ENCODE results near the gene CES4A.
A peak's percentile ranks its signal among the peaks of the same experiment; 100 is the strongest.
"Not testable (repeated sequence)": the region's sequence is repeated elsewhere in the genome, so short reads cannot be mapped to it uniquely, and the experiment has no call there.

CES4A gene

GRCh38 chr16:66988197-66988788 is at the start of gene CES4A:
Gene CES4A (plus strand): TSS chr16:66988589. CDS start chr16:66988773, 184 bp downstream.
- DNase-seq: peak; percentile 48

- no peak for DNase-seq
Observed at GRCh38 chr16:66939366-66939765, 49.0 kb upstream of the CES4A start.

- no peak for DNase-seq
Observed at GRCh38 chr16:66940236-66940635, 48.2 kb upstream of the CES4A start.

DNA sequence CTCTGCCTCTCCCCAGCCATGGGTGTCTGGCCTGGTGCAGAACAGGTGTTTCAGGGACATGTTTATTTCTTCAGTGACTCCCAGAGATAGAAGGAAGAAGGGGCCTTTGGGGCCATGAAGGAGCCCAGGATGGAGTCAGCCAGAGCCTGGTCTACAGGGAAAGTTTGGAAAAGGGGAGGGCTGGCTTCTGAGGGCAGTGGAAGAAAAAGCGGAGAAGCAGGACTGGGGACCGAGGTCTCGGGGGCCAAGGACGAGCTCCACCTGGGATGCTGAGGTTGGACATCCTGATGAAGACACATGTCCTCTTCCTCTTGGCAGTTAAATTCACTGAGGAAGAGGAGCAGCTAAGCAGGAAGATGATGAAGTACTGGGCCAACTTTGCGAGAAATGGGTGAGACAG is 45.4 kb upstream of the CES4A start:
- DNase-seq: no peak

- DNase-seq: no peak
Observed at GRCh38 chr16:66943426-66944053, 44.8 kb upstream of the CES4A start.

- no peak for DNase-seq
Observed at GRCh38 chr16:66944054-66944441, 44.3 kb upstream of the CES4A start.

DNA sequence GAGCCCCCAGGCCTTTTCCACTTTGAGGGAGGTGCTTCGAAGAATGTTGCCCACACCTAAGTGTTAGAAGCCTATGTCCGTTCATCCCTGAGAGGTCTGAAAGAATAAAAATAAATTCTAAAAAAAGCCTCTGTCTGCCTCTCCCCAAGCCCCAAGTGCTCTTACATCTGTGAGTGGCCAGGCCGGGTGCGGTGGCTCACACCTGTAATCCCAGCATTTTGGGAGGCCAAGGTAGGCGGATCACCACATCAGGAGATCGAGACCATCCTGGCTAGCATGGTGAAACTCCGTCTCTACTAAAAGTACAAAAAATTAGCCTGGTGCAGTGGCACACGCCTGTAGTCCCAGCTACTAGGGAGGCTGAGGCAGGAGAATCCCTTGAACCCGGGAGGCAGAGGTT is 43.4 kb upstream of the CES4A start:
- DNase-seq: not testable (repeated sequence)

GRCh38 chr16:66945939-66946338 is 42.5 kb upstream of the CES4A start:
- DNase-seq: no peak

- no peak for DNase-seq
Observed at GRCh38 chr16:66946541-66946940, 41.8 kb upstream of the CES4A start.

- no peak for DNase-seq
Observed at GRCh38 chr16:66946974-66947301, 41.5 kb upstream of the CES4A start.

DNA sequence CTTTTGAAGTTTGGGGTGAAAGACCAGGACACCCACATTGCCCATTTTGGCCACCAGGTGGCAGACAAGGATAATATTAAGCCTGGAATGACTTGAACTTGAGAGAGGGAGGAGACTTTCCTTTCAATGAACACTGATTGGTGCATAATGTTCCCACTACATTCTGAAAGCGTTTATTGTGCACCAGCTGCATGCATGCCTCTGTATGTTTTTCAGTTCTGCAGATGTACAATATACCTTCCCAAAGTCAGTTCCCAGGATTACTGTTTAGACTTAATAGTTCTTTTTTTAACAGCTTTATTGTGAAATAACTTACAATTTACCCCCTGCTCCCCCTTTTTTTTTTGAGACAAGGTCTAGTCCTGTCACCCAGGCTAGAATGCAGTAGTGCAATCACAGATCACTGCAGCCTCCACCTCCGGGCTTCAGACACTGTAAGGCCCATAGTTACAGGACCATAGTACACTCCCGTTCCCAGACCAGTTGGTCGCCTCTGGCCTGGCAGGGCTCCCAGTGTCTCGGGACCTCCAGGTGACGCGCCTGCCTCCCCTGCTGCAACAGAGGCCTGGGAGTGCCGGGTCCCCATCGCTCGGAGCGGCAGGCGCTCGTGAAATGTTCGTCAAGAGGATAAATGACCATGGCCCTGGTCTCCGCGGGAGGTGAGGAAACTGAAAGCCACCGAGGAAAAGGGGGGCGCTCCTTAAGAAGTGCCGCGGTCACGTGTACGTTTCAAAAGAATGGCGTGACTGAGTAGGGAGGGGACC is 40.9 kb upstream of the CES4A start:
- DNase-seq: peak; percentile 88

- DNase-seq: no peak
Observed at GRCh38 chr16:66948134-66948836, 40.1 kb upstream of the CES4A start.

- no peak for DNase-seq
Observed at GRCh38 chr16:66948837-66949225, 39.6 kb upstream of the CES4A start.

GRCh38 chr16:66949472-66949871 is 38.9 kb upstream of the CES4A start:
- no peak for DNase-seq

DNA sequence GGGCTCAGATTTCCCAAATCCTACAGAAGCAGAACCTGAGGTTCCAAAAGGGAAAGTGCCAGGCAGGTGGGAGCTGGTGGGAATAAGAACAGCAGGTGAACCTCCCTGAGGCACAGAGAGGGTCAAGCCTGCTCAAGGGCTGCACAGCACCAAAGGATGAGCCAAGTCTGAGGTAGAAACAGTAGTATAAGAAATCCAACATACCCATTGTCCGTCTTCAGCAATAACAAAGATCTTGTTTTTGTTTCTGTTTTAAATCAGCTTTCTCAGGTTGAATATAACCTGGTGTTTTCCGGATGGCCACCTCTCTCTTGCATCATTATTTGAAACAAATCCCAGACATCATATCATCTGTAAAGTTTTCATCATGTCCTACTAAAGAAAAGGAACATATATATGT is 38.0 kb upstream of the CES4A start:
- DNase-seq: no peak

DNA sequence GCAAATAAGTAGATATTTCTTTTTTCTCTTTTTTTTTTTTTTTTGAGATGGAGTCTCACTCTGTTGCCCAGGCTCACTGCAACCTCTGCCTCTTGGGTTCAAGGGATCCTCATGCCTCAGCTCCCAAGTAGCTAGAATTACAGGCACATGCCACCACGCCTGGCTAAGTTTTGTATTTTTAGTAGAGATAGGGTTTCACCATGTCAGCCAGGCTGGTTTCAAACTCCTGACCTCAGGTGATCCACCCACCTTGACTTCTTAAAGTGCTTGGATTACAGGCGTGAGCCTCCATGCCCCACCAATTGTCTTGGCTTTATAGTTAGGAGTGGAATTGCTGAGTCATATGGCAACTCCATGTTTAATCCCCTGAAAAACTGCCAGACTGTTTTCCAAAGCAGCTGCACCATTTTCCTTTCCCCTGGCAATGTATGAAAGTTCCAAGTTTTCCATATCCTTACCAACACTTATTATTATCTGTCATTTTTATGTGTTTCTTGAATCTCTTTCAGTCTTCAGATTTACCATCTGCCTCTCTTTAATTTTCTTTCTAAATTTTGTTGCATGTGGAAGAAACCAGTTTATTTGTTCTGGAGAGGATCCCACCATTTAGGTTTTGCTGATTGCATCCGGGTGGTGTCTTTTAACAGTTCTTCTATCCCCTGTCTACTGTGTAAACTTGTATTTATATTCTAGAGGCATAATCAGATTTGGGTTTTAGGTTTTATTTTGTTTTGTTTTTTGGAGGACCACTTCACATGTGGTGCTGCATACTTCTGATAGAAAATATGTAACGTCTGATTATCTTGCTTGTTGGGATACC is 37.2 kb upstream of the CES4A start:
- peak; percentile 71 for DNase-seq

GRCh38 chr16:66952430-66953110 is 35.8 kb upstream of the CES4A start:
- peak; percentile 94 for DNase-seq

DNA sequence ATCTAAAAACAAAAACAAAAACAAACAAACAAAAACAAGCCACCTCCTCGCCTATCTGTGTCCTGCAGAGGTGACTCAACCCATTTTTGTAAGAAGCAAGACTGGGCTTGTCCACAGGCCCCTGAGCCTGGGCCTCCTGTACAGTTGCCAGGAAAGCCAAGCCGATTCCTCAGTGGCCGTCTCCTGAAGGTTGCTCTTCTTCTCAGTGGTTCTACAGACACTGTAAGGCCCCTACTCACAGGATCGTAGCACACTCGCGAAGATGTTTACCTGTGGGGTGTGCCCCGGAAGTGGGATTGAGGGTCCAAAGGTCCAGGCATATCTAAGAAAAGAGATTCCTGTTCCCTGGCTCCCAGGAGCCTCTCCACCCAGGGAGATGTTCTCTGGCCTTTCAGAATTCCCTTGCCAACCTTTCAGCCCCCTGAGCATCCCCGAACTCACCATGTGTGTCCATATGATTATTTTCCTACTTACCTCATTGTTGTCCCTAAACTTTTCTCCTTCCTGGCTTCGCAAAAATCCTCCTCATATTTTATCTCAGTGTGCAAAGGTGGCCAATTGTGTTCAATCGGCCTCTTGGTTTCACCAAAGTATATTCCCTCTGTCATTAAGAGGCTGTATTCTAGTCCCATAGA is 34.8 kb upstream of the CES4A start:
- no peak for DNase-seq

GRCh38 chr16:66954097-66954659 is 34.2 kb upstream of the CES4A start:
- peak; percentile 86 for DNase-seq

DNA sequence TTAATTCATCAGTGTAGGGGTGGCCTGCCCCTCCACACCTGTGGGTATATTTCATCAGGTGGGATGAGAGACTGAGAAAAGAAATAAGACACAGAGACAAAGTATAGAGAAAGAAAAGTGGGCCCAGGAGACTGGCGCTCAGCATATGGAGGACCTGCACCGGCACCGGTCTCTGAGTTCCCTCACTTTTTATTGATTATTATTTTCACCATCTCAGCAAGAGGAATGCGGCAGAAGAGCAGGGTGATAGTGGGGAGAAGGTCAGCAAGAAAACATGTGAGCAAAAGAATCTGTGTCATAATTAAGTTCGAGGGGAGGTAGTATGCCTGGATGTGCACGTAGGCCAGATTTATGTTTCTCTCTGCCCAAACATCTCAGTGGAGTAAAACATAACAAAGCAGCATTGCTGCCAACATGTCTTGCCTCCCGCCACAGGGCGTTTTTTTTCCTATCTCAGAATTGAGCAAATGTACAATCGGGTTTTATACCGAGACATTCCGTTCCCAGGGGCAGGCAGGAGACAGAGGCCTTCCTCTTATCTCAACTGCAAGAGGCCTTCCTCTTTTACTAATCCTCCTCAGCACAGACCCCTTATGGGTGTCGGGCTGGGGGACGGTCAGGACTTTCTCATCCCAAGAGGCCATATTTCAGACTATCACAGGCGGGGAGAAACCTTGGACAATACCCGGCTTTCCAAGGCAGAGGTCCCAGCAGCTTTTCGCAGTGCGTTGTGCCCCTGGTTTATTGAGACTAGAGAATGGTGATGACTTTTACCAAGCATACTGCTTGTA is 32.8 kb upstream of the CES4A start:
- not testable (repeated sequence) for DNase-seq

GRCh38 chr16:66956154-66956457 is 32.3 kb upstream of the CES4A start:
- not testable (repeated sequence) for DNase-seq
